AG04449 (cell line): ENCODE data around the gene SLC26A3.
"Not testable (repeated sequence)": the region's sequence is repeated elsewhere in the genome, so short reads cannot be mapped to it uniquely, and the experiment has no call there.

Experiments
- CTCF ChIA-PET: fragments of 350-600 bp; formaldehyde crosslinking; extraction: SDS; loops from one replicate; lab custom pipeline; 2021; ENCODE audit warnings: antibody characterized with exemption; lab: Yijun Ruan, JAX
- POLR2A ChIA-PET: fragments of 400-600, 350-600 bp; formaldehyde crosslinking; extraction: SDS; loops from one replicate; lab custom pipeline; 2020; ENCODE audit warnings: antibody characterized with exemption, inconsistent platforms; lab: Yijun Ruan, JAX
- DNase-seq: peaks from one replicate; pipeline ENCODE4 v3.0.0-alpha.2; 2010; ENCODE audit warnings: low read depth, low spot score
- H3K4me3 ChIP-seq: 2 replicates; pipeline ENCODE4 v1.5.1; 2011; ENCODE audit warnings: low read depth, mild to moderate bottlenecking, control low read depth, low read length
- CTCF ChIP-seq: IDR thresholded peaks from one replicate; pipeline ENCODE4 v1.5.1; 2011; ENCODE audit warnings: mild to moderate bottlenecking, moderate library complexity, low read length, control low read depth, inconsistent platforms; ENCODE audit not compliant: insufficient read depth; ENCODE audit errors: missing control alignments

Gene SLC26A3

GRCh38 chr7:107803009-107803610 is at the start of gene SLC26A3:
Gene SLC26A3 (minus strand): TSS chr7:107803223. CDS start chr7:107794509, 8,714 bp downstream.
- POLR2A ChIA-PET = no interaction called here
- CTCF ChIA-PET = no interaction called here
- no peak within 1 kb of the TSS for H3K4me3 ChIP-seq
- no peak for DNase-seq
- TF ChIP-seq CTCF = no peak

DNA sequence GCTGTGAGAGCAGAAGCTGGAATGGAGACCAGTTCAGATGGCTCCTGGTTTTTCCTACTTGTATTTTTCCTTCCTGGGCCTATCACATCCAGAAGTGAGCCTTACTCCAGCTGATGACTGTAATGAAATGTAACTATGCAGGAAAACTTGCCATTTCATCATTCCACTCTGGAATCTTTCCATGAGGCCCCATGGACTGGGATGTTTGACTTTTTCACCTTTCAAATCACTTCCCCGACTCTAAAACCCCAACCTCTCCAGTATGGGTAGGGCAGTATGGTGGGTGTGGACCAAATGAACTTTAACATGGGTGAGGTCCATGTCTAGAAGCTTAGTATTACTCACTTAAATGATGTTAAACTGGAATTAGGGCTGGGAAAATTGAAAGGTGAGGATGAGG is 47.6 kb upstream of the SLC26A3 start:
- H3K4me3 ChIP-seq = no peak overlapping the region
- CTCF ChIA-PET = no interaction called here
- no peak for TF ChIP-seq CTCF
- POLR2A ChIA-PET = no interaction called here
- no peak for DNase-seq

- ChIA-PET CTCF (interaction anchor here (1.3 kb wide), 1 partner anchor 11 kb away, joined by 3 read pairs; no protein-coding TSS in a partner anchor), POLR2A (no interaction called here)
- no peak overlapping the region for H3K4me3 ChIP-seq
- DNase-seq = no peak
- no peak for TF ChIP-seq CTCF
Measured at GRCh38 chr7:107850216-107850615, 47.2 kb upstream of the SLC26A3 start.

- DNase-seq, POLR2A ChIA-PET, H3K4me3 ChIP-seq, CTCF ChIA-PET: not testable (repeated sequence)
Measured at GRCh38 chr7:107848211-107848610, 45.2 kb upstream of the SLC26A3 start.

- POLR2A ChIA-PET, H3K4me3 ChIP-seq, DNase-seq, CTCF ChIA-PET: not testable (repeated sequence)
Measured at GRCh38 chr7:107847836-107848175, 44.8 kb upstream of the SLC26A3 start.

- DNase-seq = no peak
- no peak for TF ChIP-seq CTCF
- ChIA-PET POLR2A (no interaction called here), CTCF (no interaction called here)
- no peak overlapping the region for H3K4me3 ChIP-seq
Measured at GRCh38 chr7:107847168-107847835, 44.3 kb upstream of the SLC26A3 start.

DNA sequence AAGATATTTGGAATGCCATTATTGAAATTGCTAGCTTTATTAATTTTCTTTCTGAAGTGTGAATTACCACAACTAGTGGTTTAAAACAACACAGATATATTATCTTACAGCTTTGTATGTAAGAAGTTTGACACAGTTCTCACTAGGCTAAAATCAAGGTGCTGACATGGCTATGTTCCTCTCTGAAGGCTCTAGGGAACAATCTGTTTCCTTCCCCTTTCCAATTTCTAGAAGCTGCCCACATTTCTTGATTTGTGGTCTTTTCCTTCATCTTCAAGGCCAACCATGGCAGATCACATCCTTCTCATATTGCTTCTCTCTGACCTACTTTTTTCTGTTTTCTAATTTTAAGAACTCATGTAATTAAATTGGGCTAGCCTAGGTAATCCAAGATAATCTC is 43.3 kb upstream of the SLC26A3 start:
- DNase-seq = no peak
- POLR2A ChIA-PET = no interaction called here
- no peak overlapping the region for H3K4me3 ChIP-seq
- no peak for TF ChIP-seq CTCF
- CTCF ChIA-PET = no interaction called here
